Stimulated activated CD8-positive, alpha-beta memory T cell treated with anti-CD3 and anti-CD28 coated beads, Interleukin-15, amount 100 ng/mL, for 24 hours (primary cell): ENCODE data around the gene PRG3.

ENCODE experiments used
- DNase-seq: peaks from one replicate; pipeline ENCODE4 v3.0.0-alpha.2; 2020; ENCODE audit warnings: low read depth

PRG3 gene

DNA sequence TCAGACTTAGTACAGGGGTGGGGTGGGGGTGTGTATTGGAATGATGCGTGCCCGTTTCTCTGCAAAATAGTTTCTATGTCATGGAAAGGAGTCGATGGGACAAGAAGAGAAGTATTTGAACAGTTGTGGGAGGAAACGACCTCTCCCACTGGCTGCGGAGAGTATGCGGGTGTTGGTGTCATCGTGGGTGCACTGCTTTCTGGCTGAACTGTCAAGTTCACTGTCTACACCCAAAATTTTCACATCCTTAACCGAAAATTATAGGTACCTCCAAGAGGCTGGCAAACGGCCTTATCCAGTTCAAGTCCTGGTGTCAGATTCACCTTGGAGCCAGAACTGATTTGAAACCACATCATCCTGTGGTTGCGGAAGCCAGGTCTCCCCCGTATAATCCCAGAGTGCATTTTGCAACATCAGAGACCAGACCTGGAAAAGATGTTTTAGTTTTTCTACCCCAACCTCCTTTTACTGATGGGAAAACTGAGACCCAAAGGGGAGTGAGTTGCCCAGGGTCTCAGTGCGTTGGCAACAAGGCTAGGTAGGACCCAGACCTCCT, 44.8 kb downstream of the PRG3 start:
- DNase-seq: no peak

DNA sequence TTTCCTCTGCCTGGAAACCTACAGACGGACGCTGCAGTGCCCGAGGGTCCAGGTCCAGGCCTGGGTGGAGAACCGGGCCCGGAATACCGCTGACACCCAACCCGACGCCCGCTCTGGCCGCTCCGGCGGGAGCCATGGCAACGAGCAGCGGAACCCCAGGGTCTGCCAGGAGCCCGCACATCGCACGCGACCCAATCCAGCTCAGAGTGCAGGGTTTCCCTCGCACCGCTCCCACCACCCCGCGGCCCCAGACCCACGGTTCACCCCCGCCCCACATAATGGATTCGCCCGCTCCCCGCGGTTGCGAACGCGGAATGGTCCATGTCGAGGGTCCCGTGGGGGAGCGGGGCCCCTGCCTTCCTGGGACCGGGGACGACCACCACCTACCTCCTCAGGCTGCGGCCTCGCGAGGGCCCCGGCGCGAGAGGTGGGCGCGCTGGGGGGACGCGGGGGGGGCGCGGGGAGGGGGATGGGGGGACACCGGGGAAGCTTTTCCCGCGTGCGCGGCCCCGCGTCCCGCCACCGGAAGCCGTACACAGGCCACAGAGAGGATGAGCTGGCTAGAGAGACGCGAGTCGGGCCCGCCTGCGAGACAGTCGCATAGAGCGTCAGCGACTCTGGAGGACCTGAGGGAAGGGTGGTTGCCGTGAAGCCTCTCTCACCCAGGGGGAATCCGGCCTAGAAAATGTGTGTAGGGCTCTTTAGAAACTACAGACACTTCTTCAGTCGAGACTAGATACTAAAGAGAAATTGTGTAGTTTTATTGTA, 45.4 kb downstream of the PRG3 start, which contains the start of gene SSRP1:
TSS of gene SSRP1 (minus strand) at position 550 of the 768 bp plus-strand sequence. CDS start 771 bp downstream, outside the sequence.
- peak; percentile 62 for DNase-seq

DNA sequence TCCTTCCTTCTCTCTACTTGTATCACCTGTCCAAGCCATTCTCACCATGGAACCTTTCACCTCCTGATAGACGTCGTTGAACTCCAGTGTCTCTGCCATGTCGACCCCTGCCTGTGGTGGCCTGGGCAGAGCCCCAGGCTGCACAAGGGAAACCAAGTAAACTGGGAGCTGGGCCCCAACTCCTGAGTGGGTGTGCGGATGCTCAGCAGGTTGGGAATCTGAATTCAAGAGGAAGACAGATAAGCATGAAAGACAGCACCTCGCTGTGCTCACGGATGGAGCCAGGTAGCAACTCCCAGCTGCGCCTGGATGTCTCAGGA, 46.0 kb downstream of the PRG3 start:
- DNase-seq: no peak

DNA sequence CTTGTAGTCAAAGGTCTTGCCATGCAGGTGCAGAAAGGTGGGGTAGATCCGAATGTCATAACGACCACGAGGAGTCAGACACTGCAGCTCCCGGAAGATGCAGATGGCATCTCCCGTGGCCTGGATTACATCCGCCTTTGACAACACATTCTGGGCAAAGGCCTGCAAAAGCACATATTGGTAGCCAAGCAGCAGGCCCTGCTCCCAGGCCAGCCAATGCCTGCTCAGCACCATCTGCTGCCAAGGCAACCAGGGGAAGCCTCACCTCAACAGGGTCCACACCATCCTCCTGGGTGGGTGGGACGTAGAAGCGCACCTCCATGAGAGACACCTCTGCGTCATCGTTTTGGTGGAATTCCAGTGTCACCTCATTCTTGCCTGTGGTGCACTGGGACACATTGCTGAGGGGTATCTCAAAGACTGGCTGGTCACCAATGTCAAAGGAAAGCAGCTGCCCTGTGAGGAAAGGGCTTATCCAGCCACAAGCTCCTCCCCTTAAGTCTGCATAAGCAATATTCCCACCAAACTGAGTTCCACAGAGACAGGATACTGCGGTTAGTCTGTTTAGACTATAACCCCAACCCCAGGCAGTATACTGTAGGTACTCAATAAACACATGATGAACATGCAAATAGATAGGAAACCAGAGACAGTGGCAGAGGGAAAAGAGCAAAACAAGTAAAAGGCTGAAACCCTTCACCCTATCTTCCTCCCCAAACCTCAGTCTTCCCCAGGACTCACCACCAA, 48.1 kb downstream of the PRG3 start:
- no peak for DNase-seq

DNA sequence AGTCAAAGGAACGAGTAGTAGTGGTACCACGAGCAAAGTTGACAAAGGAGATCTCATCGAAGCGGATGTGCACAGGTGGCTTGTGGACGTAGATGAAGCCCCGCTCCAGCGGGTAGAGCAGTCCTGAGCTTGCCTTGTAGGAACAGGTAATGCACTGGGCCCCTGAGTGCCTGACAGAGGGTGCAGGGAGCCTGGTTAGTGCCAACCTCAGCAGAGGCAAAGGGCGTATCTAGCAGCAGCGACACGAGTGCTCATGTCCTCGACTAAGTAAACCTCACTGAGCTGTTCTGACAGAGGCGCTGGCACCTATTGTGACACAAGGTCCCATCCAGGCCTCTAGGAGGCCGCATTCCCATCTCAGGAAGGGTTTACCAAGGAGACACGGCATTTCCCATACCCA, 49.2 kb downstream of the PRG3 start:
- no peak for DNase-seq

DNA sequence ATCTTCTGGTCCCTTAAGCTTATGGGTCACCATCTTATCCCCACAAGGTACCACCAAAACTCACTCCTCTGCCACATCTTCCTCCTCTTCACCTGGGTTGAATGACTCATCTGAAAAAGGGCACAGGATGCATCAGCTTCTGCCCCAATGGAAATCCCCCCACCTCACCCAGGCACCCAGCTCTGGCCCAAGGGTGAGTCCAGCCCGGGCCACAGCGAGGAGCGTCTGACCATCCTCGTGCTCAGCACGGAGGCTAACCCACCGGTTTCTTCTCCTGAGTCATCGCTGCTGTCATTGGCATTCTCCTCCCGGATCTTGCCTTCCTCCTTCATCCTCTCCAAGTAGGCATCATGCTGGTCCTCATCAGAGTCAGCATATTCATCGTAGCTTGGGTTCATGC, 50.9 kb downstream of the PRG3 start:
- no peak for DNase-seq

DNA sequence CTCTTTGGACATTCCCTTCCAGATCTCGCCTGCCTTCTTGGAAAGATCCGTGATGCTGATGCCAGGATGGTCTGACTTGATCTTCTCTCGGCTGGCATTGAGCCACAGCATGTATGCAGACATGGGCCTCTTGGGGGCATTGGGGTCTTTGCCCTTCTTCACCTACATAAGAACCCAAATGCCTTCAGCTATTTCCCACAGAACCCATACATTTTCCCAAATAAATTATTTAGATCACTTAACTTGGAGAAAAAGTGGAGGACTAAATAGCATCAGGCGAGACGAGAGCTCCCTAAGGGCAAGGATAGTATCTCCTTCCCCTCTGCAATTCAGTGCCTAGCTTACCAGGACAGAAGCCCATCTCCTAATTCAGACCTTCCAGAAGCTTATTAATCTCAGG, 53.2 kb downstream of the PRG3 start:
- DNase-seq: no peak
